ENCODE results near the gene LEFTY1.

The LEFTY1 gene

DNA sequence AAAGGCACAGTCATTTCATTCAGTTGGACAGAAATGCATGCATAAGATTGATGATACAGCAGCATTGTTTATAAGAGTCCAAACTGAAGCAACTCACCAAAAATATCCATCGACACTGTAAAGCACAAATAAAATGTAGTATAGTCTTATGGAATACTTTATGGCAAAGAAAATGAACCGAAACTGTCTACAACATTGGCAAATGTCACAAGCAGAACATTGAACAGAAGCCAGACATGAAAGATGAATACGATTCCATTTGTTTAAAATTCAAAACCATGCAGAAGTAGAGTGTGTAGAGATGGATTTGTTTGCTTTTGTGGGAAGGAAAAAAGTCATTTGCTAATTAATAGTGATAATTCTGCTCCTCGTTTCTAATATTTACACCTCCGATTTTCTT, 7.5 kb upstream of the LEFTY1 start:
- Mint-ChIP-seq H3K4me3 (no peak overlapping the region), H3K27me3 (ENCODE audit: low read depth, poor library complexity) (peaks cover 6% of the 10 kb centered on the region), H3K36me3 (ENCODE audit: low read depth) (no peaks in the 10 kb centered on the region), H3K27ac (no peak overlapping the region), H3K4me1 (peaks cover 24% of the 10 kb centered on the region), H3K9me3 (no peaks in the 10 kb centered on the region)
- no peak for TF ChIP-seq CTCF (IDR thresholded peaks at IDR 0.05)
- no peak for DNase-seq

DNA sequence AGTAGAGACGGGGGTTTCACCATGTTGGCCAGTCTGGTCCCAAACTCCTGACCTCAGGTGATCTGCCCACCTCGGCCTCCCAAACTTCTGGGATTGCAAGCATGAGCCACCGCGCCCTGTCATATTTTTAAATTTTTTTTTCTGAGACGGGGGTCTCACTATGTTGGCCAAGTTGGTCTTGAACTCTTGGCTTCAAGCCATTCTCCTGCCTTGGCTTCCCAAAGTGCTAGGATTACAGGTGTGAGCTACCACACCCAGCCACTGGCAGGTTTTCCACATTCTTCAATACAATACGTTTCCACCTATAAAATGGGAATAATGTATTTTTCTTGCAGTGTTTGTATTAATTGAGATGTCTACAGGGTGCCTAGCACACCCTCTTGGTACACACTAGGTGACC, 3.4 kb upstream of the LEFTY1 start:
- Mint-ChIP-seq H3K4me1 (peaks cover 39% of the 10 kb centered on the region), H3K36me3 (ENCODE audit: low read depth) (no peaks in the 10 kb centered on the region), H3K9me3 (no peaks in the 10 kb centered on the region), H3K4me3 (no peak overlapping the region), H3K27me3 (ENCODE audit: low read depth, poor library complexity) (peaks cover 3% of the 10 kb centered on the region), H3K27ac (no peak overlapping the region)
- TF ChIP-seq CTCF (IDR thresholded peaks at IDR 0.05) = no peak
- no peak for DNase-seq

GRCh38 chr1:225891229-225891972, 2.5 kb upstream of the LEFTY1 start:
- Mint-ChIP-seq H3K9me3 (no peaks in the 10 kb centered on the region), H3K27me3 (ENCODE audit: low read depth, poor library complexity) (peaks cover 7% of the 10 kb centered on the region), H3K4me3 (no peak overlapping the region), H3K36me3 (ENCODE audit: low read depth) (no peaks in the 10 kb centered on the region), H3K4me1 (peaks cover 48% of the 10 kb centered on the region), H3K27ac (no peak overlapping the region)
- no peak for TF ChIP-seq CTCF (IDR thresholded peaks at IDR 0.05)
- DNase-seq = no peak

- no peak for DNase-seq
- peaks cover 7% of the 10 kb centered on the region for H3K27me3 Mint-ChIP-seq (ENCODE audit: low read depth, poor library complexity)
- H3K4me3 Mint-ChIP-seq = no peak overlapping the region
- H3K36me3 Mint-ChIP-seq (ENCODE audit: low read depth) = no peaks in the 10 kb centered on the region
- H3K4me1 Mint-ChIP-seq = peaks cover 51% of the 10 kb centered on the region
- no peaks in the 10 kb centered on the region for H3K9me3 Mint-ChIP-seq
- no peak overlapping the region for H3K27ac Mint-ChIP-seq
- TF ChIP-seq CTCF (IDR thresholded peaks at IDR 0.05) = no peak
Observed at GRCh38 chr1:225890346-225891228, 1.6 kb upstream of the LEFTY1 start.

GRCh38 chr1:225889743-225890142, 797 bp upstream of the LEFTY1 start:
- Mint-ChIP-seq H3K36me3 (ENCODE audit: low read depth) (no peaks in the 10 kb centered on the region), H3K27me3 (ENCODE audit: low read depth, poor library complexity) (peaks cover 7% of the 10 kb centered on the region), H3K4me3 (no peak overlapping the region), H3K27ac (no peak overlapping the region), H3K4me1 (peaks cover 51% of the 10 kb centered on the region), H3K9me3 (no peaks in the 10 kb centered on the region)
- no peak for DNase-seq
- no peak for TF ChIP-seq CTCF (IDR thresholded peaks at IDR 0.05)

All from nephron progenitor cell (in vitro differentiated cells).